ENCODE data around the gene BLVRA. TPM values are rescaled to one million over a fixed set of nuclear protein-coding genes. Genes with fewer than 3 reads are reported as not detected.

Gene BLVRA
- total and polyA plus RNA-seq, 10 of the 15 experiments (the other 5 are each of a cell fraction or from before 2014, with no cell fraction given) = 63.3 to 198 (median 102) TPM

GRCh38 chr7:43784030-43784584 is 25.6 kb downstream of the BLVRA start:
- POLR2A ChIA-PET = interaction anchor here (0.6 to 2.1 kb wide), 10 partner anchors 9 to 477 kb away, joined by 3 to 12 read pairs (median 4); partner anchors contain the start of gene STK17A

More at GRCh38 chr7:43784030-43784584, 25.6 kb downstream of the BLVRA start:
- peak overlapping the region; percentile 51 for H3K4me2 ChIP-seq (ENCODE audit: control insufficient read depth, insufficient read depth)
- no peaks in the 10 kb centered on the region for H3K9me3 ChIP-seq (replicated peaks; ENCODE audit: control insufficient read depth, insufficient read depth, low read length)
- H3K27me3 ChIP-seq (replicated peaks in 1 of 2; ENCODE audit: control insufficient read depth in 2 of 2, insufficient read depth in 2 of 2, low read length in 1 of 2) = no peaks in the 10 kb centered on the region
- H3K79me2 ChIP-seq (ENCODE audit: control insufficient read depth, insufficient read depth, low read length) = peaks cover 3% of the 10 kb centered on the region
- ChIA-PET RAD21 (ENCODE audit: unreplicated experiment) (interaction anchor here (0.6 to 4.7 kb wide), 18 partner anchors 15 to 471 kb away, joined by 3 to 40 read pairs (median 6); partner anchors contain the start of genes BLVRA, COA1 and STK17A), CTCF (interaction anchor here (0.8 to 5.4 kb wide), 19 partner anchors 15 to 201 kb away, joined by 3 to 36 read pairs (median 5); partner anchors contain the start of genes COA1 and STK17A), SMC1A (ENCODE audit: uncharacterized antibody, unreplicated experiment) (interaction anchor here (0.7 to 4.9 kb wide), 21 partner anchors 13 to 306 kb away, joined by 3 to 37 read pairs (median 5); partner anchors contain the start of genes COA1 and STK17A)
- H3K9ac ChIP-seq (ENCODE audit: control insufficient read depth, insufficient read depth, low read length) = no peak overlapping the region
- H3K36me3 ChIP-seq (ENCODE audit: control insufficient read depth in 2 of 2, insufficient read depth in 2 of 2, low read length in 1 of 2) = peaks cover 4 to 10% of the 10 kb centered on the region in 2 experiments; a peak in 3 of 4 replicates
- no peak for TF ChIP-seq ZNF274 (IDR thresholded peaks at IDR 0.05; ENCODE audit: insufficient read depth, insufficient read length)
- TF ChIP-seq MYC (IDR thresholded peaks at IDR 0.05; ENCODE audit: insufficient read depth, insufficient read length, insufficient replicate concordance, low read length, severe bottlenecking) = no peak
- TF ChIP-seq BMI1 (IDR thresholded peaks at IDR 0.05; ENCODE audit: borderline replicate concordance) = no peak
- no peak for TF ChIP-seq BCL3 (IDR thresholded peaks at IDR 0.05; ENCODE audit: borderline replicate concordance, insufficient read depth, low read depth, low read length, poor library complexity, severe bottlenecking)
- no peak for TF ChIP-seq E2F8 (IDR thresholded peaks at IDR 0.05; ENCODE audit: low read depth, partially characterized antibody)
- TF ChIP-seq MEF2B (IDR thresholded peaks at IDR 0.05; ENCODE audit: partially characterized antibody, poor library complexity, severe bottlenecking) = no peak
- TF ChIP-seq IRF4 (IDR thresholded peaks at IDR 0.05; ENCODE audit: low read depth, low read length) = no peak
- TF ChIP-seq ZBTB11 (CRISPR knock-in tag; IDR thresholded peaks at IDR 0.05) = no peak
- TF ChIP-seq ATF3 (IDR thresholded peaks at IDR 0.05; ENCODE audit: borderline replicate concordance, extremely low read depth, low read depth, low read length) = no peak
- TF ChIP-seq RAD51 (IDR thresholded peaks at IDR 0.05) = no peak
- 31% methylated on average over 5 of the region's 5 CpGs for WGBS (ENCODE audit: insufficient coverage, insufficient replicate concordance, low lambda C conversion rate, missing lambda C conversion rate)
- H3K27ac ChIP-seq (ENCODE audit: control insufficient read depth, insufficient read depth) = peak overlapping the region; percentile 56
- intact Hi-C loops (cut with micrococcal nuclease; ENCODE audit: unreplicated experiment) = loop anchor here (1.0 kb wide), 1 partner anchor 55 kb away; the partner anchor contains the start of gene COA1
- in situ Hi-C loops (cut with MboI) = no loop called here
- no peak overlapping the region for H2AFZ ChIP-seq (ENCODE audit: control insufficient read depth, low read depth, low read length)
- BruUV-seq (replicated peaks) = no TSS peak
- no peak for DNase-seq (ENCODE audit: low read depth, low spot score)
- peak overlapping the region; percentile 21 for H3K4me3 ChIP-seq
- ATAC-seq = peak; percentile 51
- peaks cover 16% of the 10 kb centered on the region for H3K4me1 ChIP-seq (ENCODE audit: control insufficient read depth, insufficient read depth, low read length)
- H4K20me1 ChIP-seq (ENCODE audit: control insufficient read depth, insufficient read depth) = no peaks in the 10 kb centered on the region
- no peak for FAIRE-seq

Measured in GM12878 (cell line).